ENCODE data around the gene F7.

The F7 gene

GRCh38 chr13:113145496-113145895, 39.9 kb downstream of the F7 start:
- Histone ChIP-seq H3K79me2 (ENCODE audit: insufficient read depth, low read length) (no peaks in the 10 kb centered on the region), H3F3A (ENCODE audit: insufficient read depth) (no peaks in the 10 kb centered on the region), H4K20me1 (ENCODE audit: low read depth, low read length) (no peaks in the 10 kb centered on the region), H3K27me3 (ENCODE audit: low read length) (no peaks in the 10 kb centered on the region), H3K9me2 (replicated peaks; ENCODE audit: insufficient read depth, low read length) (no peaks in the 10 kb centered on the region), H3K27ac (ENCODE audit: low read depth, low read length) (no peak overlapping the region), H2AFZ (ENCODE audit: low read depth, low read length, severe bottlenecking) (no peak overlapping the region), H3K9ac (ENCODE audit: low read length) (no peak overlapping the region), H3K4me3 (ENCODE audit: insufficient read depth, low read length, poor library complexity, severe bottlenecking) (no peak overlapping the region), H3K36me3 (ENCODE audit: low read length) (no peaks in the 10 kb centered on the region), H3K9me3 (ENCODE audit: insufficient read depth, low read length) (no peaks in the 10 kb centered on the region), H3K4me2 (ENCODE audit: low read depth, low read length, poor library complexity, severe bottlenecking) (no peak overlapping the region)
- no peak for TF ChIP-seq CTCF (IDR thresholded peaks at IDR 0.05; ENCODE audit: insufficient read depth, low read length, poor library complexity, severe bottlenecking)
- TF ChIP-seq EZH2phosphoT487 (conservative IDR thresholded peaks at IDR 0.05; ENCODE audit: low read length), result no peak

GRCh38 chr13:113145911-113146598, 40.5 kb downstream of the F7 start:
- H3K36me3 ChIP-seq (ENCODE audit: low read length), result no peaks in the 10 kb centered on the region
- H3K4me3 ChIP-seq (ENCODE audit: insufficient read depth, low read length, poor library complexity, severe bottlenecking), result no peak overlapping the region
- H3F3A ChIP-seq (ENCODE audit: insufficient read depth), result no peaks in the 10 kb centered on the region
- H3K9me2 ChIP-seq (replicated peaks; ENCODE audit: insufficient read depth, low read length), result no peaks in the 10 kb centered on the region
- no peak overlapping the region for H2AFZ ChIP-seq (ENCODE audit: low read depth, low read length, severe bottlenecking)
- no peaks in the 10 kb centered on the region for H3K9me3 ChIP-seq (ENCODE audit: insufficient read depth, low read length)
- H3K9ac ChIP-seq (ENCODE audit: low read length), result no peak overlapping the region
- H3K27me3 ChIP-seq (ENCODE audit: low read length), result no peaks in the 10 kb centered on the region
- H3K4me2 ChIP-seq (ENCODE audit: low read depth, low read length, poor library complexity, severe bottlenecking), result no peak overlapping the region
- no peaks in the 10 kb centered on the region for H4K20me1 ChIP-seq (ENCODE audit: low read depth, low read length)
- no peak overlapping the region for H3K27ac ChIP-seq (ENCODE audit: low read depth, low read length)
- TF ChIP-seq EZH2phosphoT487 (conservative IDR thresholded peaks at IDR 0.05; ENCODE audit: low read length) (no peak), CTCF (IDR thresholded peaks at IDR 0.05; ENCODE audit: insufficient read depth, low read length, poor library complexity, severe bottlenecking) (no peak)
- H3K79me2 ChIP-seq (ENCODE audit: insufficient read depth, low read length), result no peaks in the 10 kb centered on the region

GRCh38 chr13:113146750-113147149, 41.2 kb downstream of the F7 start:
- H3F3A ChIP-seq (ENCODE audit: insufficient read depth), result no peaks in the 10 kb centered on the region
- no peak overlapping the region for H3K9ac ChIP-seq (ENCODE audit: low read length)
- no peaks in the 10 kb centered on the region for H3K9me3 ChIP-seq (ENCODE audit: insufficient read depth, low read length)
- H3K9me2 ChIP-seq (replicated peaks; ENCODE audit: insufficient read depth, low read length), result no peaks in the 10 kb centered on the region
- TF ChIP-seq CTCF (IDR thresholded peaks at IDR 0.05; ENCODE audit: insufficient read depth, low read length, poor library complexity, severe bottlenecking) (no peak), EZH2phosphoT487 (conservative IDR thresholded peaks at IDR 0.05; ENCODE audit: low read length) (no peak)
- H3K27me3 ChIP-seq (ENCODE audit: low read length), result no peaks in the 10 kb centered on the region
- H3K79me2 ChIP-seq (ENCODE audit: insufficient read depth, low read length), result no peaks in the 10 kb centered on the region
- no peaks in the 10 kb centered on the region for H4K20me1 ChIP-seq (ENCODE audit: low read depth, low read length)
- H3K27ac ChIP-seq (ENCODE audit: low read depth, low read length), result no peak overlapping the region
- H3K36me3 ChIP-seq (ENCODE audit: low read length), result no peaks in the 10 kb centered on the region
- no peak overlapping the region for H3K4me2 ChIP-seq (ENCODE audit: low read depth, low read length, poor library complexity, severe bottlenecking)
- no peak overlapping the region for H2AFZ ChIP-seq (ENCODE audit: low read depth, low read length, severe bottlenecking)
- H3K4me3 ChIP-seq (ENCODE audit: insufficient read depth, low read length, poor library complexity, severe bottlenecking), result no peak overlapping the region
